CD4-positive, alpha-beta T cell treated with Interleukin-10 for 1 hour (primary cell): ENCODE measurements around the gene PHF2.

Experiments
- DNase-seq: peaks from one replicate; pipeline ENCODE4 v3.0.0-alpha.2; 2020

PHF2 gene

DNA sequence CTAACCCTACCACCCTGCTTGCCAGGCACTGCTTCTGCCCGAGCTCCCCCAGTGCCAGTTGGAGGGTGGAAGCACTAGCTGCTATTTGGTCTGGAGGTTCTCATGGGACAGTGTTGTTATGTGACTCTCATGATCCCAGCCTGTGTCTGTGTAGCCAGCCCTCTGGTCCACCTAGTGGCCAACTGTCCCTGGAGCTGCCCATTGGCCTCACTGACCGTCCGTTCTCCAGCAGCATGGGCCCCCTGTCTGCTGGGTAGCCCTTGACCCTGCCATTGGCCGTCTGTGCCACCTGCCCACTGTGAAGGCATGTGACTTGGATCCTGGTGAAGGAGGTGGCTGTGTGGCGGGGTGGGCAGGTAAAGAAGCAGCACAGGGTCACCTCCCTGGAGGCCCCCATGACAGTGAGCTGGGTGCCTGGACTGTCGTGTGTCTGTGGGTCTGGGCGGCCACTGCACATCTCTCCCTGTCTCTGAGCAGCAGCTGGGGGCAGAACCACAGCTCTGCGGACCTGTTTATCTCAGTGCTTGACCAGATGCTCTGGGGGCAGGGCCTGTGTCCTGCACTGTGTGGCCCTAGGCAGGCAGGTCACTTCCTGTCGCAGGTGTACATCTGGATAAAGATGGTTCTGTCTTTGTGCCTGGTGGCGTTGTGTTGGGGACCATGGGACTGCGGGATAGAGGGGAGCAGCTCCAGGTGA lies 11.4 kb downstream of the PHF2 start:
- no peak for DNase-seq

DNA sequence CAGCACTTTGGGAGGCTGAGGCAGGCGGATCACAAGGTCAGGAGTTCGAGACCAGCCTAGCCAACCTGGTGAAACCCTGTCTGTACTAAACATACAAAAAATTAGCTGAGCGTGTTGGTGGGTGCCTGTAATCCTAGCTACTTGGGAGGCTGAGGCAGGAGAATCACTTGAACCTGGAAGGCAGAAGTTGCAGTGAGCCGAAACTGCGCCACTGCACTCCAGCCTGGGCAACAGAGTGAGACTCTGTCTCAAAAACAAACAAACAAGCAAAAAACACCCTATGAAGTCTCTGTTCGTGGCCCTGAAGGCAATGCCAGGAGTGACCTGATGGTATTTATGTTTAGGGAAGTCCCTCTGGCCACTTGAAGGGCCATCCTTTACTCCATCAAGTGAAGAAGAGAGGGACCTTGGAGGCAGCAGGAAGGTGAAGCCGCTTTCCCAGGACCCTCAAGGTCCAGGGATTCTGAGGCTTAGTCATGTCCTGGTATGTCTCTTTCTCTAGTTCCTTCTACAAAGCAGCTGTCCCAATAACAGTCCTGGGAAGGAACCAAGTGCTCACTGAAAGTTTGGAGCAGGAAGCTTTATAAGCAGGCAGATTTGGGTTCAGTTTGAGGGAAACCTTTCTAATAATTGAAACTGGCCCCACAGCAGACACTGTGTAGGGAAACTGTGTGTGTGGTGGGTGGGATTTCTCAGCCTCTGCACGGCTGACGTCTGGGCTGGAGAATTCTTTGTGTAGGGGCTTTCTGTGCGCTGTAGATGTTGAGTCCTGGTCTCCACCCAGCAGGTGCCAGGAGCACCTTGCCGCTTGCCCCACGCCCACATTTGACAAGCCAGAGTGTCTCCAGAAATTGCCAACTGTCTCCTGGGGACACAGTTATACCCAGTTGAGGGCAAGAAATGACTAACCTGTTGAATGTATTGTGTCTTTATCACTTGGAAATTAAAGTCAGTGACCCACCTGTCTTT lies 12.5 kb downstream of the PHF2 start:
- no peak for DNase-seq

DNA sequence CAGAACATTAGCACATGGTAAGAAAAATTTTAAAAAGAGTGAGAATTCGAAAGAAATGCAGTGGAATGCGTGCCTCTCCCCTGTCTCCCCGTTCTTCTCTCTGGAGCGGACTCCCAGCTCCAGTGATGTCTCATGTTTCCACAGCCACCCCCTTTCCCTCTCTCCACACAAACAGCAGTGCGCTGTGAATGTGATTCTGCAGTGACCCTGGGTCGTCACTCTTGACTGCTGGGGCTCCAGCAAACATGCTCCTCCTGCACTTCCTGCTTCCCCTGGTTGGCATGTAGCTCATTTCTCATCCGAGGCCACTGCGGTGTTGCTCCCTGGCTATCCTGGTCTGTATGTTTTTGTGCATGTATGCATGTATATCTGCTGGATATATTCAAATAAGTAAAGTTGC lies 13.3 kb downstream of the PHF2 start:
- no peak for DNase-seq

DNA sequence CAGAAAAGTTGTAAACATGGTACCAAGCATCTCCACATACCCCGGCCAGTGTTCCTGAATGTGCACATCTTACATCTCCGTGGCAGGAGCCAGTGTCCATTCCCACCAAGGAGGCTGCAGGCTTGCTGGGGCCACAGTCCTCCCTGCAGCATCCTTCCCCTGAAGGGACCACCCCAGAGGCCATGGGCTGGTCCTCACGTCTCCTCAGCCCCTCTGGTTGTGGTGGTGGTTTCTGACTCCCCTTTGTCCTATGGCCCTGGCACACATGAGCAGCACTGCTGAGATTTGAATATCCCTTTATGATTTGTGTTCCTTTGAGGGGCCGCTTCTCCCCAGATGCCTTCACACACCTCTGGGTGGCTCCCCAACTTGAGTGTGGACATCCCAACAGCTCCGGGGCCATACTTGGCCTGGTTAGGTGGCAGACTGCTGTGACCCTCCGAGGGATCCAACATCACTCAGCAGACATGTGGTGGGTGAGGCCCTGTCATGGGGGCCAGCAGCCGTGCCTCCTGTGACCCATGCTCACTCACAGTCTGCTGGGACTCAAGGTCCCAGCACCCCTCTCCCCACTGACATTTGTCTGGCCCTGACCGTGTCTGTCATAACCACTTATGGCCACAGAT lies 14.3 kb downstream of the PHF2 start:
- no peak for DNase-seq

DNA sequence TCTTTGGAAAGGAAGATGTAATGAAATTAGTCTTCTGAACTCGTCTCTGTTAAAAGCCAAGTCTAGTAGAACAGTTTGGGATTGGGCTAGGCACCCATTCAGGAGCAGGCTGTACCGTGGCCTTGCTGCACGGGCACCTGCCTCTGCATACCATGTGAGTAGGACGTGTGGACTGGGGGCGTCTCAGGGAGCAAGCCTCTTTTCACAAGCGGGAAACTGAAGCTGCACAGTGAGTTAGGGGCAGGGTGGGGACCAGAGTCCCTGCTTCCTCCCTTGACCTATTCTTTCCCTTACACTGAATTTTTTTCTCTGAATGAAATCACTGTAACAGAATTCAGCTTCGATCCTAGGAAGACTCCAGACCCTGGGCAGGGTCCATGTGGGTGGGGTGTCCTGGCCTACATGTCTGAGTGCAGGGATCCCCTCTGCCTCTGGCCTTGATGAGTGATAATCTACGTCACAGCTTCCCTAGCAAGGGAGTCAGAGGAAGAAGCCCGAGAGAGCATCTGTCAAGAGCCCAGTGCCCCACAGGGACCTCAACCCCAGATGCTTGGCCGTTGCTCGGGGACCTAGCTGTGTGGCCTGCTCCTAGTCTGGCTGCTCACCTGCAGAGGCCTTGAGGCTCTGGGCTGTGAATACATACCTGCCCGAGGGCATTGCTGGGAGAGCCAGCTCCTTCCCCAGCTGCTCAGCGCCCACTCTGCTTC lies 15.1 kb downstream of the PHF2 start:
- DNase-seq = no peak

DNA sequence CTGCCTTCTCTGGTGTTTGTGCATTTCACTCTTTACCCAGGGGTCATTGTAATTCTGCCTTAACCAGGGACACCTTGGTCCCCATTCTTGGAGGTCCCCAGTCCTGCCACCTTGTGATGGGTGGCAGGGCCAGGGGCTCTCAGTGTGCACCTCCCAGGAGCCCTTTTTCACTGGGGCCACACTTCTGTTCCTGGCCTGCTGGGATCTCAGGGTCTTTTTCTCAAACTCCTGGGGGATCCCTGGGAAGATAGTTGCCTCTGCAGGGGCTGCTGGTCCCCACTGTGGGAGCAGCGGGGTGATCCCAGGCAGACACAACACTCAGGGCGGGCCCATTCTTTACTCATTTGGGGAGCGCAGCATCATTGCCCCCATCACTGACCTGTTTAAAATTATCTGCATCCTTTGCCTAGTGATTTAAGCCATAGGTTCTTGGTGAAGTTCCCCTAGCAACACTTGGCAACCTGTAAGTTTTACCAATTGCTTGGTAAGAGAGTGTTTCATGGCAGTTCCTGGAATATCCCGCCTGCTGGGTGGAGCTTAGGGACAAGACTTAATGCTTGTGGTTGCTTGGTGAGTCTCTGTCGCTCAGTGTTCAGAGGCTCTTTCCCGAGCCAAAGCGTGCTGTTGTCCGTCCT lies 15.7 kb downstream of the PHF2 start:
- no peak for DNase-seq

DNA sequence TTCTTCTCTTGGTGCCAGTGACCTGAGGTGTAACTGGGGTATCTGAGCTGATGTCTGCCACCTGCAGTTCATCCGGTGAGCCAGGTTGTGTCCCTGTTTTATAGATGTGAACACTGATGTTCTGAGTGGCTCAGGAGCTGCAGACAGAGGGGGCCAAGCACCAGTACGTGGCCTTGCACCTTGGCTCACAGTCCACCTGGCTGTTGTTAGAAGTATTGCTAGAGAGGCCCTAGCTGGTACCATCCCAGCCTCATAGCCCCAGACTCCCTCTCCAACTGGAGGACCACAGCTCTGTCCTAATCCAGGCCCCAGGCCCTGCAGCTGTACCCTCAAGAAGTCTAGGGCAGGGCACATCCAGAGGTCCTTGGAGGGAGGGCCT lies 16.2 kb downstream of the PHF2 start:
- no peak for DNase-seq

DNA sequence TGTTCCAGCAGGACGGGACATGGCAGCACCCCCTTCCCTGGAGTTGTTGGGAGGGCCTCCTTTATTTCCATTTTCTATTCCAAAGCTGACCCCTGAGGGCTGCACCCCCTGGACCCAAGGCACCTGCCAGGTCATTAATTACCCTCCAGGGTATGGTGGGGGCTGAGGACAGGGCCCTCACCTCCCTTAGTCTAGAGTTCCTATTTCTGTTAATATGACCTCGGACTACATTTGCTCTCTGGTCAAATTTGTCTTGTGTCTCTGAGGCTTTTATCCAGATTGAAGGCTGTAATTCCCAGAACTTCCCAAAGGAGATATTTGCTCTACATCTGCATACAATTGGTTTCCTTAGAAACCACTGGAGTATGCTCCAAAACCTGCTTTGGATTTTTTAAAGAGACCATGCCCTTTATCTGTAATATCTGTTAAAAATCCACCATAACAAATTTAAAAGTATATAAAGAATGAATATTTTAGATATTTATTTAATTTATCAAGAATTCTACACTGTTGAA lies 16.8 kb downstream of the PHF2 start:
- DNase-seq = no peak

DNA sequence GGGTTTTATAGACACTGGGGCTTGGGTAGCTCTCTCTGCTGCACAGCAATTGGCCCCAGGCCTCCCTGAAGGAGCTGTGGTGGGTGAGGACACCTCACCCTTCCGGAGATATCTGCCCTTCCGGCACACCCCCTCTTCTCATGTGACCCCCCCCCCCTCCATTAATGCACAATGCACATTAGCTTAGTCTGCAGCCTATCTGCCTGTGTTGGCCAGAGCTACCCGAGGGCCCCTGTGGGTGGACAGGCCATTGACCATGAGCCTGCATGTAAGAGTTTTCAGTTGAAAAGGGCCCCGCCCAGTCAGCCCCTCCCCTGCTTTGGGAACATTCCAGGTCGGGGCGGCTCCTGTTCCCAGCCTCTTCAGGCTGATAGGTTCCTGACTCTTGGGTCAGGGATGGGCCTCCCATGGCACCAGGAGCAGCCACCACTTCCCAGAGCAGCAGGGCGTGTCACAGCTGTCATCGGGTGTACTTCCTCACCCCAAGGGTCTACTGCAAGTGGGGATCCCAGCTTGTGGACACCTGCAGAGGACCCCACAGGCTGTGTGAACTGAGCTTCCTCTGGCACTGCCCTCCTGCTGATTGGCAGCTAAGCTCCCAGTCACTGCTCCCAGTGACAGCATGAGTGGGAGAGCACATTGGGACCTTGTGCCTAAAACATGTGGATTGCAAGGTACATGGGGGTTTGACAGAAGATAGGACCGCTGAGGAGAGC lies 17.8 kb downstream of the PHF2 start:
- no peak for DNase-seq

DNA sequence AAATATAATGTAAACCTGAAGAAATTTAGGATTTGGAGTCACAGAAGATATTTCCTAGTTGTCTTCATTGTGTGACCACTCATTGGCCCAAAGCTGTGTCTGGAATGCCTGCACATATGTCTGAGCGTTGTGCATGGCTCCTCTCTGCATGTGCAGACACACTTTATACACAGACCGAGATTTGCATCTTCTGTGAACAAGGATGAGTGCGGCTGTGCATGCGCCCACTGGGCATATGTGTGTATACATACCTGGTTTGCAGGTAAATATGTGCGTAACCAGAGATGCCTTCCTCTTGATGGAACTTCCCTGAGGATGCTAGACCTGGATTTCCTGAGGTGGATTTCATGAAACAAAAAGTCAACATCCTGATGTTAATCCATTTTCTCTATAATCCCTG lies 19.1 kb downstream of the PHF2 start:
- DNase-seq = no peak

DNA sequence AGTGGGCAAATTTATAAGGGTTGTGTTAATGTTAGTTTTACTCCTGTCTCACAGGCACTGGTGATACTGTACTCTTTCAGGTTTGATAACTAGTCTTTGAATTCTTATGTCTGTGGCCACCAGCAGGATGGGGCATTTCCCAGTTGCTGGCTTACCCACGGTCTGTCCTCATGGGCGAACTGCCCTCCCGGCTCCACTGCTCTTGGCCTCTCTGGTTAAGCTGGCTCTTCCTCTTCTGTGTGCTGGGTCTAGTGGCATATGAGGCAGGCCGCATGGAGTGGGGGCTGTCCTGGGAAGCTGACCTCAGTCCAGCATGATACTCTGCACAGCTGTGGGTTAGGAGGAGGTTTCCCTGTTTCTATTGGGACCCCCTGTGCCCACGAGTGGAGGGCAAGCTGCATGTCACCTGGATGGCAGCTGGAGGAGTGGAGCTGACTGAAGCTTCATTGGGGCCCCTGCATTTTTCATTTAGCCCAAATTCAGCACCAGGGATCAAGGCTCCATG lies 19.5 kb downstream of the PHF2 start:
- no peak for DNase-seq

DNA sequence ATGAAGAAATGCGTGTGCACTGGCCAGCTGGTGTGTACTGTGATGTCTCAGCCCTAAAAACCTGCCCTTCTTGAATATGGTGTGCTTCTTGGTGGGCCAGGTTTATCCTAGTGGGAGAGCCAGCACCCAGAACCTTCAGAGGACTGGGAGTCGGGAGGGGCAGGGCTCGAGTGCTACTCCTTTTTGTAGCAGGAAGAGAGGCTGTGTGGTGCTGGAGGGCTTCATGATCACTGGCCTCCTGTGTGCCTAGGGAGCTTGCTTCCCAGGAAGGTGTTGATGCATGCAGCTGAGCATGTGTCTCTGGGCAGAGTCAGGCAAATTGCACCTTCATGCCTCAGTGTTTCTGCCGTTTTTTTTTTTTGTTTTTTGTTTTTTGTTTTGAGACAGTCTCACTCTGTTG lies 20.0 kb downstream of the PHF2 start:
- DNase-seq = no peak

DNA sequence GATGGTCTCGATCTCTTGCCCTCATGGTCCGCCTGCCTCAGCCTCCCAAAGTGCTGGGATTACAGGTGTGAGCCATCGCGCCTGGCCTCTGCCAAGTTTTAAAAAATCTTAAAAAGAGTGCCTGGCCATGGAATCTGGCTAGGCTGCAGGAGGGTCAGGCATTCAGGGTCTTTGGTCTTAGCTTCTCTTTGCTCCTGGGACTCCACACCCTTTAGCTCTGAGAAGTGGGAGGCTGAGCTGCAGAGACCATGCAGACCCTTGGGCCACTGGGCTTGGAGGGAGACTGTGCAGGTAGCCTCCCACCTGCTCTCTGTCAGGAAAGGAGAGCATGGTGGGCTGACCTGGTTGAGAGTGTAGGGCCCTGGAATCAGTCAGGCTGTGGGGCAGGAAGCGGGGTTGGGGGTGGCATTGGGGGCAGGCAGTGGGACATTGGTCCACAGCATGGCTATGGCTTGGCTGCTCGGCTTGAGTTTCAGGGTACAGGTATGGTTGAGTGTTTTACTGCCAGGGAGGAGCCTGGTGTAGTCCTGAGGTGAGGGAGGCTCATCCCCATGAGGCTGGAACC lies 20.8 kb downstream of the PHF2 start:
- DNase-seq = no peak

DNA sequence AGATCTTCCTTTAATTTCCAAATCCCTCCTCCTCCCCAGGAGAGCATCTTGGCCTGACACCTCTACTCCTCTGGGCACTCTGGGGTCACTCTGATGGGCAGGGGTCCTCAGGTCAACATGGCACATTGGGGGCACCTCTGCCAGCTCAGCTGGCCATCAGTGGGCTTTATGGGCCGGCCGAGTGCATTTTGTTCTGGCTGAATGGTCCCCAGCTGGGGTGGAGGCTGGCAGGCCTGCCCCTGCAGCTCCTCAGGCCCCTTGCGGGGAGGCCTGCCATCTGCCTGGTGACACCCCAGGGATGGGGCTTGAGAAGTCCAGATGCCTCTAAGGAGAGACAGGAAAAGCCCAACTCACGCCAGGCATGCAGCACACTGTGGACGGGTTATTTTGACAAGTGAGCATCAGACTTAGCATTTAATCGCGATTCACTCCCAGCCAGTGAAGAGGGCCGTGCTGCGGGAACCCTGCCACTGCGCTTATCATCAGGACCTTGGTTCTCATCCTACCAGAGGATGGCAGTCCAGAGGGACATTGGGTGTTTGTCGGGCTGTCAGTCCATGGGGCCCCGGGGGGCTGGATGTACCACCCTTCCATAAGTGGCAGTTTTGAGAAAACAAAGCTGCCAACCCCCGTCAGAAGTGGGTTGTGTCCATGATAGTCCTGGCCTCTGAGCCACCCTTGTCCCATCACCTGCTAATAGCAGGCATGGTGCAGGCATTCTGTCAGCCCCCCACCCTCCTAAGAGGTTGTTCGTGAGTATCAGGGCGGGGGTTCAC lies 21.7 kb downstream of the PHF2 start:
- no peak for DNase-seq

DNA sequence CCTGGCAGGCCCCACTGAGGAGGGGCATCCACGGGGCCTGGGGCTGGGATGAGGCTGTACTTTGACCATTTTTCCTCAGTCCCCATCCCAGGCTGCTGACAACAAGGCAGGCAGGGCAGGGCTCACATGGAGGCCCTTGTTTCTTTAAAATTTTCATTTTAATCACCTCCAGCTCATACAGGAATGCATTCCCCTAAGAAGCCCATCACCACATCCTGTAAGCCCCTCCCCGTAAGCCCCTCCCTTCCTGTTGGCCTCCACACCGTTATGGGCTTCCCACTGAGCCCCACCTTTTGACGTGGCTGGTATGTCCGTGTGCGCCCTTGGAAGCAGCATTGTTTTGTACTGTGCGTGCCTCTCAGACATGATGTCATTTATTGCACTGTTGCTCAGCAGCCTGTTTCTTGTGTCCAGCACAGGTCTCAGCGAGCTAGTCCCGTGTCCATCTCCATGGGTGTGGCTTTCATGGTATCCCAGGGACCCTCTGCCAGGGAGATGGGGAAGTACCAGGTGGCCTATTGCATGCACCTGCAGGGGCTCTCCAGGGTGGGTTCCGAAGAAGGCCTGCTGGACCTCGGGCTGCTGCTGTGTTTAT lies 22.4 kb downstream of the PHF2 start:
- DNase-seq = no peak

DNA sequence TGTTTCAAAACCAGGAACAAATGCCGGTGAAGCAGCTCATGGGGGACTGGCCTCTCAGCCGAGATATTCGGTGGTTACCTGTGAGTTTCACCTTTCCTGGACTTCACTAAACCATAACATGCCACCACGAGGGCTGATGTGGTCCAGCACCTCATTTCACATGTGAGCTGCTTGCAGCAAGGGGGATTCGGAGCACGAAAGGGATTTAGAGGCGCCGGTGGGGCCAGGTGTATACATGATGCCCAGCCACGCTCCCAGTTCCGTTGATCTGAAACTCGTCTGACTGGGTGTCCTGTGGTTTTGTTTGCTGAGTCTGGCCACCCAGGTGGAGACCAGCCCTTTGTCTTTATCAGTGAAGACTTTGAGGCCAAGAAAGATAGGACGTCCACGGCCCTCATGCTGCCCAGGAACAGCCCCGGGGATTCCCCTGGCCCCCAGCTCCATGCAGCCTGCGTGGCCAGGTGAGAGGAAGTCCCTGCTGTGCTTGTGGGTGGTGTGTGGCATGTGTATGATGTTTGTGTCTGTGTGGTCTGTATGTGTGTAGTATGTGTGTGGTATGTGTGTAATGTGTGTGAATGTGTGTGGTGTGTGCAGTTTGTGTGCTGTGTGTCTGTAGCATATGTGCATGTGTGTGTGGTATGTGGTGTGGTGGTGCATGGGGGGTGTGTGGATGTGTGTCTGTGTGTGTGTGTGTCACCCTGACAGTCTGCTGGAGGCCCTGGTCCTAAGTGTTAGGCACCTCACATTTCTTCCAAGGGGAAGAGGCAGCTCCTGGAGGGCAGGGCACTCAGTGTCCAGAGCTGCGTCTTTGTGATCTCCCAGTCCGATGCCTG lies 23.4 kb downstream of the PHF2 start:
- DNase-seq = no peak

DNA sequence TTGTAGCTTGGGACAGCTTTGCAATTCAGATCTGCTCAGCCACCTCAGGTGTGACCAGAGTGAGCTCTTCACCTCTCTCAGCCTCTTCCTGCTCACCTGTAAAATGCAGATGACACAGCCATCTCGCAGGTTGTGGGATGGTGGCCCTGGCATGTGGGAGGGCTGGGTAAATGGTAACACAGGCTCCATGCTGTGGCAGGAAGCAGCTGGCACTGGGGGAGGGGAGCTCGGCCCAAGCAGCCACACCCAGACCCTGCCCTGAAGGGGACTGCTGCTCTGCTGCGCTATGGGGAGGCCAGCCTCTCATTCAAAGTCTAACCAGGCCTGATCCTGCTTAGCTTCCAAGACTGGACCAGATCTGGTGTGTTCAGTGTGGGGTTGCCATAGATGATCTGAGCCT lies 24.1 kb downstream of the PHF2 start:
- no peak for DNase-seq

DNA sequence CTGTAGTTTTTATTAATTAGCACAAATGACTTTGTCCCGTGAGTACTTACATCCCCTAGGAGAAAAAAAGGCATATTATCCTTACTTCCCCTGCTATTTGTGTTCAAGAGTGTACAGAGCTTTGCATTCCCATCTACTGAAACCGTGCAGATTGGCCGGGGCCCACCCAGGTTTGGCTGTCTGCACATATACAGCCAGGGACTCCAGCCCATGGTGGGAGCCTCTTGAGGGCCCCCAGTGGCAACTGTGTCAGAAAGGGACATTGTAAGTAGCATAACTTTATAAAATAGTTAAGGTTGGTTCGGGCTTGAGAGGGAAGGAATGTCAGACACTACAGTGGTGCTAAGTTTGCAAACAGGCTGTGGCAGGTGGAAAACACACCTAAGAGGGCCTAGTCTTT lies 24.7 kb downstream of the PHF2 start:
- DNase-seq = no peak

DNA sequence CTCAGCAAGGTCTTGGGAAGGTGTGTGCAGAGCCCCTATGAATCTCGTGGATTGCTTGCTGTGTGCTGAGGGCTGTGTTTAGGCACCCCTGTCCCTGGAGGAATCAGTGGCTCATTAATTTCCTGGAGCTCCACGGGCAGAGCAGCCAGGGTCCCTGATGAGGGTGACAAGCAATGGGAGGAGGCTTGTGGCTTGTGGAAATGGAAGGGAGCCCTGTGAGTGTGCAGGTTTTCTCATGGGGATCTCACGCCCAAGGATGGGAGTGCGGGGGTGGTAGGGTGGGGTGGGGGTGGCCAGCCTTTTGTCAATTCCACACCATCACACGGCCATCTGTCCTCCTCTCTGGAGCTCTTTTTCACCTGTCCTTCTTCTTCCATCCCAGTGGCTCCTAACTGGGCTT lies 25.3 kb downstream of the PHF2 start:
- no peak for DNase-seq
